ENCODE results near the gene GPRIN2.
"Not testable (repeated sequence)": the region's sequence is repeated elsewhere in the genome, so short reads cannot be mapped to it uniquely, and the experiment has no call there.

Gene GPRIN2

DNA sequence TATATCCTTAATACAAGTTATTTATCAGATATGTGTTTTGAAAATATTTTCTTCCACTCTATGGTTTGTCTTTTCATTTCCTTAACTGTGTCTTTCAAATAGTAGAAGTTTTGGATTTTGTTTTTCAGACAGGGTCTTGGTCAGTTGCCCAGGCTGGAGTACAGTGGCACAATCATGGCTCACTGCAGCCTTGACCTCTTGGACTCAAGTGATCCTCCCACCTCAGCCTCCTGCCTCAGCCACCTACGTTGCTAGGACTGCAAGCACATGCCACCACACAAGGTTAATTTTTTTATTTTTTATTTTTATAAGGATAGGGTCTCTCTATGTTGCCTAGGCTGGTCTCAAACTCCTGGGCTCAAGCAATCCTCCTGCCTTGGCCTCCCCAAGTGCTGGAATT, 24.2 kb downstream of the GPRIN2 start:
- DNase-seq: not testable (repeated sequence)

- DNase-seq: no peak
Measured at GRCh38 chr10:46530249-46531186, 25.9 kb downstream of the GPRIN2 start.

DNA sequence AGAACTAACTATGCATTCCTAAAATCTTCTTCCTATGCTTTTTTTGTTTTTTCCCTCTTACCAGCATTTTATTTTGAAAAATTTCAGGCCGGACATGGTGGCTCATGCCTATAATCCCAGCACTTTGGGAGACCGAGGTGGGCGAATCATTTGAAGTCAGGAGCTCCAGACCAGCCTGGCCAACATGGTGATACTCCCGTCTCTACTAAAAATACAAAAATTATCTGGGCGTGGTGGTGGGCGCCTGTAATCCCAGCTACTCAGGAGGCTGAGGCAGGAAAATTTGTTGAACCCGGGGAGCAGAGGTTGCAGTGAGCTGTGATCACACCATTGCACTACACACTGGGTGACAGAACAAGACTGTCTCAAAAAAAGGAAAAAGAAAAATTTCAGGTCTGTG, 26.7 kb downstream of the GPRIN2 start:
- DNase-seq: not testable (repeated sequence)

DNA sequence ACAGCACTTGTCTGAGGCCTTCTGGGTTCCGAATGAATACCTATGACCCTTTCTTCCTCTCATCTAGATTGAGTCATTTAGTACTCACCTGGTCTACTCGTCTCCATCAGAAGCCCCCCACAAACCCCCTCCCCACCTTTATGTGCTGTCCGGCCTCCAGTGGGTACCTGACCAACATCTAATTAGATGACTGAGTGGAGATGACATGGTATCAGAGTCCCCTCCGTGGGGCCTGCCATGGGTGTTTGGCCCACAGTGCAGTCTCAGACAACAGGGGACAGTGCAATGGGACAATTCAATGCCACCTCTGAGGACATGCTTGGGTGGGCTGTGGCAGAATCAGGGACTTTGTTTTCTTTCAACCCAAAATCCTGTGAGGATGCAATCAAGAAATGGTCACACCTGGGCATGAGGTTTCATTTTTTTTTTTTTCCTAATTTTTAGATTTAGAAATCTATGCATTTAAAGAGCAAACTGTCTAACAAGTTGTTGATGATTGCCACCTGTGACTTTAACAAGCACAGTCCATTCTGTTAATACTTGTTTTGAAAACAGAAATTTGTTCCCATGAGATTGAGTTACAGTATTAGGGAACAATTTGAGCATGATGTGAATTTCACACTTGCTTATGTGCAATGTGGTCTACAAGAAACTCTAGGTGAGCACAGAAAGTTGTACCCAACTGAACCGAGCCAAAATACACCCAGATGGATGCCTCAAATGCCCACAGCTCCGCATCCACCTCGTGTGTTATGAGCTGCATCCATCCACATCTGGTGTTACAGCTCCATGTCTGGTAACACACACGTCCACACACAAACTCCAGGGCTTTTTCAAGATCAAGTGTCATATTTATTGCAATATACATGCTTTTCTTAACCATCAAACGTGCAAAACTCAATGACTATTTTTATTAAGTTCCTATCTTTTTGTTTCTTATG, 27.5 kb downstream of the GPRIN2 start:
- DNase-seq: no peak

DNA sequence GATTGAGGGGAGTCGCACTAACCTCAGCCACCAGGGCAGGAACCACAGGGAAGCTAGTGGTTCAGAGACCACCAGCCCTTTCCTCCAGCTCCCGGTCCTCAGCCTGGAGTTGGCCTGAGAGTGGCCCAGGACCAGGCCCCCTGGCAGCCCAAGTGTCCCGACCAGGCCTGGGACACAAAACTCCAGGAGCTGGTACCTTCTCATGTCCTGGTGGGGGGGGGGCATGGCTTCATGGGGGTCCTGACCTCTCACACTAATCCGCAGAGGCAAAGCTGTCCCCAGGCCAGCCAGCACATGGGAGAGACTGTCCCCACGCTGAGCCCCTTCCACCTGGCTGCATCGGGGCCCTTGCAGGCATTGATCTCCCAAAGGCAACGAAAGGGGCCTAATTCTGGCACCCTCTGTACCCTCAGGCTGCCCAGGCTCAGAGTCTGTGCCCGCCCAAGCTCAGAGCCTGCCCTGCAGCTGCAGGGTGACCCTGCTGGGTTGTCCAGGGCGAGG, 28.2 kb downstream of the GPRIN2 start:
- no peak for DNase-seq

GRCh38 chr10:46527241-46527811, 29.1 kb downstream of the GPRIN2 start:
- no peak for DNase-seq

- no peak for DNase-seq
Measured at GRCh38 chr10:46526682-46527038, 29.8 kb downstream of the GPRIN2 start.

- DNase-seq: no peak
Measured at GRCh38 chr10:46525824-46526681, 30.4 kb downstream of the GPRIN2 start.

GRCh38 chr10:46525177-46525823, 31.2 kb downstream of the GPRIN2 start:
- no peak for DNase-seq

- no peak for DNase-seq
Measured at GRCh38 chr10:46524472-46525176, 31.8 kb downstream of the GPRIN2 start.

DNA sequence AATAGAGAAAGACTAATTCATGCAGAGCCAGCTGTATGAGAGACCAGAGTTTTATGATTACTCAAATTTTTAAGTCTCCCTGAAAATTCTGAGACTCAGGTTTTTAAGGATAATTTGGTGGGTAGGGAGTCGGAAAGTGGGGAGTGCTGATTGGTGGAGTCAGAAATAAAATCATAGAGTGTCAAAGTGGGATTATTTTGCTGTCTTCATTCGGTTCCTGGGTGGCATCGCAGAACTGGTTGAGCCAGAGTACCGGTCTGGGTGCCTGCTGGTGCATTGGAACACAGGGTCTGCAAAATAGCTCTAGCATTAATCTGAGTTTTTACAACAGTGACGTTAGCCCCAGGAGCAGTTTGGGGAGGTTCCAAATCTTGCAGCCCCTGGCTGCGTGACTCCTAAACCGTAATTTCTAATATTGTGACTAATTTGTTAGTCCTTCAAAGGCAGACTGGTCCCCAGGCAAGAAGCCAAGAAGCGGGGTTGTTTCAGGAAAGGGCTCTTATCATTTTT, 32.4 kb downstream of the GPRIN2 start:
- DNase-seq: no peak

GRCh38 chr10:46523119-46523961, 33.1 kb downstream of the GPRIN2 start:
- DNase-seq: no peak

- no peak for DNase-seq
Measured at GRCh38 chr10:46522295-46523118, 34.0 kb downstream of the GPRIN2 start.

GRCh38 chr10:46520941-46521340, 35.5 kb downstream of the GPRIN2 start:
- no peak for DNase-seq

DNA sequence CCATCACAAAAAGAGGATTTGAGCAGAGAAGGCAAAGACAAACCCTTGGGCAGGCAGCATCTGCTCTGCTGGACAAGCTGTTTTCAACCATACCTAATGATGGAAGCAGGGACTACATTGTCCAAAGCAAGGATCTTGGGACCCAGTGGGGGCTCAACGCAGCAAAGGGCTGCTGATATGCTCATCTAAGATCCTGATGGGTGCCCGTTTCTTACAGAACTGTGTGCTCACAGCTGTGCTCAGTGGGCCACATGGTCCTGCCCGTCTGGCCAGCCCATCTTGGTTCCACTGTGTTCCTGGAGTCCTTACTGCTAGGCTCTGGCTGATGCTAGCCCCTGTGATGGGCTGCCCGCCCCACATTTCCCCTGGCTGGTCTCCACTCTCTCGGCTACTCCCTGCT, 36.1 kb downstream of the GPRIN2 start:
- DNase-seq: no peak

- no peak for DNase-seq
Measured at GRCh38 chr10:46518028-46518725, 38.3 kb downstream of the GPRIN2 start.

- no peak for DNase-seq
Measured at GRCh38 chr10:46517541-46517940, 38.9 kb downstream of the GPRIN2 start.
